ENCODE measurements around the gene CENPP.
"Not testable (repeated sequence)": the region's sequence is repeated elsewhere in the genome, so short reads cannot be mapped to it uniquely, and the experiment has no call there.

Gene CENPP

DNA sequence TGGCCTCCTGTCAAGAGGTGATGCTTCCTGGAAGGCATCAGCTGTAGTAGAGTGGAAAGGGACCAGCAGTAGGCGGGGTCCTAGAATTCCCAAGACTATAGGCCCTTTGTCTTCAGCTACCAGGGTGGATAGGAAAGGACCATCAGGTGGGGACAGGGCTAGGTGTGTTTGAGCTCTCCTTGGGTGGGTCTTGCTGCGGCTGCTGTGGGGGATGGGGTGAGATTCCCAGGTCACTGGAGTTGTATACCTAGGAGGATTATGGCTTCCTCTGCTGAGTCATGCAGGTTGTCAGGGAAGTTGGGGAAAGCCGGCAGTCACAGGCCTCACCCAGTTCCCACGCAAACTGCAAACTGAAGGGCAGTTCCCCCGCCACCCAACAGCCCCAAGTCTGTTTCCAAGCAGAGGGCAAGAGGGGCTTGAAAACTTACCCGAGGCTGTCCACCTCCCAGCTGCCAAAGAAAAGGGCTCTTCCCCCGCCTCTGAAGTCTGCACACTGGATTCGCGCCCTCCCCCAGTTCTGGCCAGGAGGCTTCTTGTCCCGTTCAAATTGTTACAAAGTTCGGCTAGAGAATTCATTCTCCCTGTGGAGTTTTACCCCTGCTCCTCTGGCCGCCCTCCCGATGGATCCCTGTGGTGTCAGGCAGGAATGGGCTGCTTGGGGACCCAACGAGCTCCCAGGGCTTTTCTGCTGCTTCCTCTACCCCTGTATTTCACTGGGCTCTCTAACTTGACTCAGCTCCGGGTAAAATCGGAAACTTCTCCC is 233.0 kb downstream of the CENPP start:
- DNase-seq: no peak

- DNase-seq: no peak
These were observed 235.9 kb downstream of the CENPP start for GRCh38 chr9:92561374-92562330.

- no peak for DNase-seq
These were observed 236.8 kb downstream of the CENPP start for GRCh38 chr9:92562461-92562967.

DNA sequence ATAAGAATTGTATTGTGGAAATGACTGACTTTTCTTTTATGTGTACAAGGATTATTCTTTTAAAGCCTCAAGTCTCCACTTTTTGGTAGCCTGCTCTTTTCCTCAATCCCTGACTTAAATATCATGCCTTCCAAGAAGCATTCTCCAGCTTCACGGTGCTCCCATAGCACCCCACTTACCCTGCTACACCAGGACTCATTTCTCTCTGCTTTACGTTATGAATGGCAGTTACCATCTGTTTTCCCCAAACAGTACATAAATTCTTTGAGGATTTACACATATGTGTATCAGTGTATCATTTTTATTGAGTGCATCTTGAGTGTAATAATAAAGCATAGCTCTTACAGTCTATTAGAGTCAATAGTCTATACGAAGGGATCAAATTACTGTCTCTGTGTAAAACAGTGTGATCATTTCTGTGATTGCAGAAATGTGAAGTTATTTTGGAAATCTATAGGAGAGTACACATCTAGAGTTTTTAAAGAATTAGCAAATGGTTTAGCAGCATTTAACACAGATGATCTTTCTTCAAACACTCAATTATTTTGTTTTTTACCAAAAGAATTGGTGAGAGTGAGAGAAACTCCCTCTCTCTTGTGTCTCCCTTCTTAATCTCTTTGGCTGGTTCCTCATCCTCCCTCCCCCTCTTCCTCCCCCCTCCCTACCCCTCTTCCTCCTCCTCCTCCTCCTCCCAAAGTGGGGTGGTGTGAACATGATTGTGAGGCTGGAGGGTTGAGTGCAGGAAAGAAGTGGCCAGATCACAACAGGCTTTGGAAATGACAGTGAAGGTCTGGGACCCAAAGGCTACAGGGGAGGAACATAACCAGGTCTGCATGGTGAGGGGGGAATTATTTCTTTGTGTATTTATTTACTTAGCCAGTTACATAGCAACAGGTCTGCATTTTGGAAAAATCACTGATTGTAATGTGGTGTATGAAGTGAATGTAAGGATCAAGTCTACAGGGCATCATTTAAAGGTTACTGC is 237.7 kb downstream of the CENPP start:
- DNase-seq: no peak

DNA sequence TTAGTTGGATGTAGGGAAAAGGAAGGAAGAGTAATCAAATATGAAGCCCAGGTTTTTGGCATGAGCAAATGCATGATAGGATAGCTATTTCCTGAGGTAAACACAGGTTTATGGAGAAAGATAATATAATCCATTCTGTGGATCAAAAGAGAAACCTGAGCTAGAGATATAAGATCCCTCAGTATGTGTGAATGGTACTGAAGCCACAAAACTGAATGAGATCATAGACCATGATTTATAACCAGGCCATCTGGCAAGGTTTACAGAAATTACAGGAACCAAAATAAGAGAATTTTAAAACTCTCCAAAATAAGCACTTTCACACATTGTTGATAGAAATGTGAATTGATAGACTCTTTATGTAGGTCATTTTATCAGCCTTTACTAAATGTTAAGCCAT is 238.8 kb downstream of the CENPP start:
- no peak for DNase-seq

- DNase-seq: no peak
These were observed 239.2 kb downstream of the CENPP start for GRCh38 chr9:92564982-92565381.

- DNase-seq: not testable (repeated sequence)
These were observed 246.1 kb downstream of the CENPP start for GRCh38 chr9:92571871-92572270.

DNA sequence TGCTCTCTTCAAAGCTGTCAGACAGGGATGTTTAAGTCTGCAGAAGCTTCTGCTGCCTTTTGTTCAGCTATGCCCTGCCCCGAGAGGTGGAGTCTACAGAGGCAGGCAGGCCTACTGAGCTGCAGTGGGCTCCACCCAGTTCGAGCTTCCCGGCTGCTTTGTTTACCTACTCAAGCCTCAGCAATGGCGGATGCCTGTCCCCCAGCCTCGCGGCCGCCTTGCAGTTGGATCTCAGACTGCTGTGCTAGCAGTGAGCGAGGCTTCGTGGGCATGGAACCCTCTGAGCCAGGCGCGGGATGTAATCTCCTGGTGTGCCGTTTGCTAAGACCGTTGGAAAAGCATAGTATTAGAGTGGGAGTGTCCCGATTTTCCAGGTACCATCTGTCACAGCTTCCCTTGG is 247.9 kb downstream of the CENPP start:
- DNase-seq: not testable (repeated sequence)

DNA sequence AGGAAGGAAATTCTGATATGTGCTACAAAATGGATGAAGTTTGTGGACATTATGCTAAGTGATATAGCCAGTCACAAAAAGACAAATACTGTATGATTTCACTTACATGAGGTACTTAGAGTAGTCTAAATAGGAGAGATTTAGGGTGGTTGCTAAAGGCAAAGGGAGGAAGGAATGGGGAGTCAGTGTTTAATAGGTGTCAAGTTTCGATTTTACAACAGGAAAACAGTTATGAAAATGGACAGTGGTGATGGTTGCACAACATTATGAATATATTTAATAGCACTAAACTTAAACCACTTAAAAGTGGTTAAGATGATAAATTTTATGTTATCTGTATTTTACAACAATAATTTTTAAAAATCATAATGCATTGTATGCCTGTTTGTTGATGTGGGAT is 250.4 kb downstream of the CENPP start:
- DNase-seq: no peak

- DNase-seq: no peak
These were observed 264.2 kb downstream of the CENPP start for GRCh38 chr9:92589923-92590322.

GRCh38 chr9:92590377-92590776 is 264.6 kb downstream of the CENPP start:
- DNase-seq: no peak

- no peak for DNase-seq
These were observed 266.8 kb downstream of the CENPP start for GRCh38 chr9:92592537-92592936.

DNA sequence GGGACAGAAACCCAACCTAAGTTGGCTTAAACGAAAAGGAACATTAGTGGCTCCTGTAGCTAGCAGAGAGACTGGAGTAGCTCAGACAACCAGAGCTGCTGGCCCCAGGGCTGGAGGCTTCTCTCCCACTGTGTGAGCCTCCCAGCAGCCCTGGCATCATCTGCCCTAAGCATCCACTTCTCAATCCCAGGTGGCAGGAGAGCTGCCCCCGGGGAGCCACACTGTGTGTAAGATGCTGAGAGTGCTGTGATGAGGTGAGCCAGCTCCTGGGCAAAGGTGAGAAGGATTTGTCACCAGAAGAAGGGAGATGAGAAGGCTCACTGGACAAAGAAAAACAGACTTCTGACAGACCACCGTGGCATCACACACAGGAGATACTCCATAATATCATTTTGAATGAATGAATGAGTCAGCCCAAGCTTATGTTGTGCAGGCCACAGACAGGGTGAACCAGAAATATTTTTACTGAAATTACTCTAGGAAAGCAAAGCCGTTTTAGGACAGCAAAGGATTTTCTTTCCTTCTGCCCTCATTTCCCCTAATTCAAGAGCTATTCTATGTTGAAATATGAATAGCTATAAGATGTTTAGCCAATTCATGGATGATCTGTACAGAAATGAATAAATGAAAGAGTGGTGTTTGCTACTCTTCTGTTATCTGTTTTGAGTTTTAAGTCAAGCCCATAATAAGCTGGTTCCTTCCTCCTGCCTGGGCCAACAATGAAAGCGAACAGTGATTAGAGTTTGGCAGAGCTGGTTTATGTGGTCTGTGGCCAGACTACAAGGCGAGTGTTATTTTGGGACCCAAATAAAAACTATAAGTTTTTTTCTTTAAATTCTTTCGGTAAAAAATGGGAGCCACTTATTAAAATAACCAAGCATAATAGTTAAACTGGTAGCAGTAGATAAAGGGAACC is 267.5 kb downstream of the CENPP start:
- no peak for DNase-seq

DNA sequence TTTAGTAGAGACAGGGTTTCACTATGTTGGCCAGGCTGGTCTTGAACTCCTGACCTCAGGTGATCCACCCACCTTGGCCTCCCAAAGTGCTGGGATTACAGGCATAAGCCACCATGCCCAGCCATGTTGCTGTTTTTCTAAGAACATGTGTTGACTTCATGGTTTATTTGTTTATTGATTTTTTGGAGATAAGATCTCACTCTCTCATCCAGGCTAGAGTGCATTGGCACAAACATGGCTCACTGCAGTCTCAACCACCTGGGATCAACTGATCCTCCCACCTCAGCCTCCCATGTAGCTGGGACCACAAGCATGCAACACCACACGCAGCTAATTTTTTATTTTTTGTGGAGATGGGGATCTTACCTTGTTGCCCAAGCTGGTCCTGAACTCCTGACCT is 269.3 kb downstream of the CENPP start:
- not testable (repeated sequence) for DNase-seq

- DNase-seq: no peak
These were observed 270.2 kb downstream of the CENPP start for GRCh38 chr9:92595930-92596329.

GRCh38 chr9:92598382-92598781 is 272.6 kb downstream of the CENPP start:
- no peak for DNase-seq

DNA sequence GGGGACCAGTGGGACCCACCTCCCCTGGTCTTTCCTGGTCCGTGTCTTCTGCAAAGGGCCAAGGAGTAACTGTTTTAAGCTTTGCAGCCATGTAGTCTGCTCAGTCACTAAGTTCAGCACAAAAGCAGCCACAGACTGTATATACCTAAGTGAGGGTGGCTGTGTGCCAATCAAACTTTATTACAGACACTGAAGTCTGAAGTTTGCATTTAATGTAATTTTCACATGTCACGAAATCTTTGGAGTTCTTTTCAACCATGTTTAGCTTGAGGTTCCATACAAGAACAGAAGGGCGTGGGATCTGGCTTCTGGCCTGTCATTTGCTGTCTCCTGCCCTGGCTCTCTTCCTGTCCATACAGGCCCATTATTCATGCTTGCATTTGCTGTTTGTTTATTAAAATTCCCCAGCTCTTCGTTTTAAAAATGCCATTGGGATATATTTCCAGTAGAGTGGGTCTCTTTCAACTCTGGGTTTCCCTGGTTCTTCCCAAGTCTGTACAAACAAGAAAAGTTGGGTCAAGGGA is 274.2 kb downstream of the CENPP start:
- DNase-seq: no peak

- no peak for DNase-seq
These were observed 274.9 kb downstream of the CENPP start for GRCh38 chr9:92600462-92601261.

DNA sequence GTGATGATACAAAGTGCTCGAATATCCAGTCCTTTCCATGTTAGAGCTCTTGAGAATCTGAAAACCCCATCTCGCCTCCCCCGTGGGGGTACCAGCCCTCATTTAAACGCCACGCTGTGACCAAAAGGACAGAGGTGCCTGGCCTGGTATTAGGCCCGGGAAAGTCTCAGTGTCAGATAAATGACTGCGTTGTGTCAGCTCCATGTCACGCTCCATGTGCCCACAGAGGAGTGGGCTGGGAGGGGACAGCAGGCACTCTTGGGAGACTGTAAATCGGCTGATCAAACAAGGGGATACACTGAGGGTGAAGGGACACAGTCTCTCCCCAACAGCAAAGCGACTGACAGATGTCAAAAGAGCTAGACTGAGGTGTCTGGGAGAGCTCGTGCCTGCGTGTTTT is 275.7 kb downstream of the CENPP start:
- no peak for DNase-seq

DNA sequence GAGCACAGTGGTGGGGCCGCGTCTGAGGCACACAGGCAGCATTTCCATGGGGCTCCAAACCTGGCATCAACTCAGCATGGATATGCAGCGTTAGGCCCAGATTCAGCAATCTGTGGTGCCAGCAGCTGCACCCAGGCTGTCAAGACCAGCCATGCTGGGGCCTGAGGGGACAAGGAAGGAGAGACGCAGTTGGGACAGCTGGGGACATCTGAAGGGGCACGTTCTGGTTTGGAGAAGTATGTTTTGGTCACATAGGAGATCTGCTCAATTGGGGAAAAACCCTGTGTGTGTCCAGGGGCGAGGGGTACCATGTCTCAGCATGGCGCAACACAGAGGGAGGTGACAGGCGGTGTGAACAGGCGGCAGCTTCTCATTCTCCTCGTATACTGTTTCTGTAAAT is 276.7 kb downstream of the CENPP start:
- no peak for DNase-seq

All from NCI-H1436 treated with DMSO at 0.1 percent for 48 hours (cell line).